Urothelium cell line (cell line): ENCODE data around the gene CEBPB.
"Not testable (repeated sequence)": the region's sequence is repeated elsewhere in the genome, so short reads cannot be mapped to it uniquely, and the experiment has no call there.

Experiments used
- DNase-seq: peaks from one replicate; pipeline ENCODE4 v3.0.0; 2011; ENCODE audit warnings: low spot score, mixed read lengths
- FAIRE-seq: peaks from 2 replicates; lab custom pipeline; 2011; peaks lifted over from hg19 to GRCh38; lab: Jason Lieb, UNC

CEBPB gene

GRCh38 chr20:50191544-50192363 lies 1.1 kb downstream of the CEBPB start:
- peak; percentile 80 for DNase-seq

GRCh38 chr20:50192364-50193198 lies 2.0 kb downstream of the CEBPB start:
- DNase-seq (peak; percentile 91), FAIRE-seq (no peak)

More at GRCh38 chr20:50191544-50192363, 1.1 kb downstream of the CEBPB start:
- no peak for FAIRE-seq

DNA sequence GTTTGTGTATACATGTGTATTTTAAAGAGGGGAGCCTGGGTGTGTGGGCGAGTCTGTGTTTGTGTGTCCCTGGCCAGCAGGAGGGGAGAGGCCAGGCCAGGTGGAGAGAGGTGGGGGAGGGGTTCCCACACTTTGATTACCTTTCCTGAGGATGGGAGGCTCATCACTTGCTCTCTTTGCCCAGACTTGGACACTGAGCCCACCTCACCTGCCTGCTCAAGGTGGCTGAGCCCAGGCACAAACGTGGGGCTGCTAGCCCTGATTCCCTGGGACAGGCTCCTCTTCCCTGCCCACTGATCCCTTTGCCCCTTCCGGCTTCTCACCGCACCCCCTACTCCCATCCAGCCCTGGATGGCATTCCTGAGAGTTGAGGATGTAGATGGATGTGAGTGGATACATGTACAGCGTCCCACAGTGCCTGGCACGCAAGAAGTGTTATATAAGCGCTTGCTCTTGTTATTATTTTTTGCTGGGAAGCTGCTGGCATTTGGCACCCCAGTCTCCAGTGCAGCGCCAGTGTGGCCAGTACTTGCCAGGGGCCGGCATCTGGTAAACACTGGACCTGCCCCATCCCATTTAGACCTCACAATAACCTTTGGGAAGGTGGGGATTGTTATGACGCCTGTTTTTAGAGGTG lies 2.7 kb downstream of the CEBPB start:
- DNase-seq (no peak), FAIRE-seq (no peak)

DNA sequence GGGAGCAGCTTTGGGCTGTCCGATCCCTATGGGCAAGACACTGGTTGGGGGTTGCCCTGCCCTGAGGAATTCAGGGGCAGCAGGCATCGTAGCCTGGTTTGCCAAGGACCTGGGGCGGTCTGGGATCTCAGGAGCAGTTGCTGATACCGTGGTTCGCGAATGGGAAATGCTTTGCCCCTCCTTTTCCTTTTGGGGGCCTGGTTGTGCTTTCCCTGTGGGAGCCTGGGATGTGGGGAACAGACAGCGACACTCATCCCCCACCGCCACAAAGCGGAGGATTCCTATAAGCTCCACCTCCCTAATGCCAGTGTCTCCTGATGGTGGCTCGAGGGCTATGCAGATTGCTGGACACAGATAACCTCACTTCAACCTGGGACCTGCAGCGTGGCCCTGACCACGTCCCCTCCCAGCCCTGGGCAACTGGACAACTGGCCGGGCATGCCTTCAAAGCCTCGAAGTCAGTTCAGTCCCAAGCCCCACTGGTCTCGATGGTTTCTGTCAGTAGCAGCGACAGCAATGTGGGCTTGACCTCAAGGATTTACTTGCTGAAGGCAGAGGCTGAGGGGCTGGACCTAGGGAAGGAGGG lies 3.3 kb downstream of the CEBPB start:
- FAIRE-seq (no peak), DNase-seq (no peak)

DNA sequence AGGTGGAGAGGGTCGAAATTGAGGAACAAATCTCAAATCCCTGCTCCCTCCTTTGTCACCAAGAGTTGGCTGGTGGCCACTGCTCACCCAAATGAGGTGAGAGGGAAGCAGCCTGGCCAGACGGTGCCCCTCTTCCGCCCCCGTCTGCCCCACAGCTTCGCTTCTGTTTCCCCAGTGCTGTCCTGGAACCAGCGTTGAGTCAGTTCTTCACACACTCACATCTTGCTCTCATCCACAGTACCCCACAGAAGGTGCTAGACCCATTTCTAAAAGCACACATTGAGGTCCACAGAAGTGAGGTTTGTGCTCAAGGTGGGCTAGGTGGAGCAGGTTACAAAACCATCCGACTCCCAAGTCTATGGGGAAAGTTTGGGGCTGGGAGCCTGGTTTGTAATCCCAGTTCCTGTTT lies 3.8 kb downstream of the CEBPB start:
- FAIRE-seq (no peak), DNase-seq (no peak)

DNA sequence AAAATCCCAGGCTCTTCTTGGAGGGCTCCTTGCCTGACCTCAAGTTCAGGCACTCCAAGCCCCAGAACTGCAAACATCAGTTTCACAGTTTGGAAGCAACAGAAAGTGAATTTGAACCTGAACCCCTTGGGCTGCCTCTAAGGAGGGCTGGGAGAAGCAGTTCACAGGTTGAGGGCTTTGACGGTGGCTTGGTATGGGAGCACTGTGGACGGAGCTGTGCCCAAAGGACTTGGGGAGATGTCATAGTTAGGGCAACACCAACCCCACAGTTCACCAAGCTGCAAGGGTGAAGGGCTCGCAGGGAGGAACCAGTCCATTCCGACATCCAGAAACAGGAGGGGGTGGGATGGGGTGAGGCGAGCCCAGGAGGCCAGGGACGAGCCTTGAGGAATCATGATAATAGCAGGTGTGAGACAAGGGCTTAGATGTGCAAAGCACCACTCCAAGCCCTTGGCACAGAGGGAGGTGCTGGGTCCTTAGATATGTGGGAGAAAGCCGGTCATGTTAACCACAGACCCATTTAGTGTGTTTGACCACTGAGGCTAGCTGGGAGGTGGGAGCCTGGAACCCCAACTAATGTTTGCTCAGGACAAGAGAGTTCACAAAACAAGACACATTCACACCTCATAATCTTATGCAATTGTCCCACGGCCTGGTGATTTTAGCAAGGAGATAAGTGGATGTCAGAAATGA lies 4.3 kb downstream of the CEBPB start:
- no peak for FAIRE-seq
- DNase-seq, result no peak

DNA sequence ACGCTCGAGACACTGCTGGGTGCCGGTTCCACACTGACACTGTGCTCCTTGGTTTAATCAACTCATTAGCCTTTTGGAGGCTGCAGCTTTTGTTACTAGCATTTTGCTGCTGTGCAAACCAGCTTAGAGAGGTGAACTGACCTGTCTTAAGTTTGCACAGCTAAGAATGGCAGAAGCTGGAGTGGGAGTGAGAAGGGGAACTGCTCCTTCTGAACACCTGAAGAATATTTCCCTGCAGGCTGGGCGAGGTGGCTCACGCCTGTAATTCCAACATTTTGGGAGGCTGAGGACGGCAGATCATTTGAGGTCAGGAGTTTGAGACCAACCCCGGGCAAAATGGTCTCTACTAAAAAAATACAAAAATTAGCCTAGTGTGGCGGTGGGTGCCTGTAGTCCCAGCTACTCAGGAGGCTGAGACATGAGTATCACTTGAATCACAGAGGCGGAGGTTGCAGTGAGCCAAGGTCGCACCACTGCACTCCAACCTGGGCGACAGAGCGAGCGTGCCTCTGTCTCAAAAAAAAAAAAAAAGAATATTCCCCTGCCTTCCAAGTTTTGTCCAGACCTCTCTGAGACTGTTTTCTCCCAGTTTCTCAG lies 5.0 kb downstream of the CEBPB start:
- FAIRE-seq, result no peak
- no peak for DNase-seq

GRCh38 chr20:50196248-50196647 lies 5.6 kb downstream of the CEBPB start:
- no peak for FAIRE-seq

DNA sequence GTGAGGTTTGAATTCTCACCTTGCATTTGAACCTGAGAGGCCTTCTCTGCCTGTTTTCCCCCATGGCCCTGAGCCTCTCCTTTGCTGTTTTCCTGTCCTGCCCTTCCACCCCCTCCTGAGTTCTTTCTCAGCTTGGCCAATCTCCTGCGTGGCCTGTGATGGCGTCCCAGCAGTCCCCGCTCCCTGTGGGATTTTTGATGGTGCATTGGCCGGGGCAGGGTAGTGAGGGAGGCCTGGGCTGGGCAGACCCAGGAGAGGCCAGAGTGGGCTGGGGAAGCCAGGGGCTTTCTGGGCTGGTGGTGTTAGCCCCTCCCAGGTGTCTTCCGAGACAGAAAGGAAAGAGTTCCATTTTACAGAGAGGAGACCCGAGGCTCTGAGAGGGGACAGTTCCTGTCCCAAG lies 6.3 kb downstream of the CEBPB start:
- DNase-seq (no peak), FAIRE-seq (no peak)

More at GRCh38 chr20:50196248-50196647, 5.6 kb downstream of the CEBPB start:
- no peak for DNase-seq

- no peak for FAIRE-seq
These were observed 7.0 kb downstream of the CEBPB start for GRCh38 chr20:50197463-50198179.

GRCh38 chr20:50198180-50198666 lies 7.6 kb downstream of the CEBPB start:
- DNase-seq (no peak), FAIRE-seq (peak; percentile 50)

More at GRCh38 chr20:50197463-50198179, 7.0 kb downstream of the CEBPB start:
- DNase-seq, result no peak

- DNase-seq (no peak), FAIRE-seq (no peak)
These were observed 8.1 kb downstream of the CEBPB start for GRCh38 chr20:50198716-50199115.

DNA sequence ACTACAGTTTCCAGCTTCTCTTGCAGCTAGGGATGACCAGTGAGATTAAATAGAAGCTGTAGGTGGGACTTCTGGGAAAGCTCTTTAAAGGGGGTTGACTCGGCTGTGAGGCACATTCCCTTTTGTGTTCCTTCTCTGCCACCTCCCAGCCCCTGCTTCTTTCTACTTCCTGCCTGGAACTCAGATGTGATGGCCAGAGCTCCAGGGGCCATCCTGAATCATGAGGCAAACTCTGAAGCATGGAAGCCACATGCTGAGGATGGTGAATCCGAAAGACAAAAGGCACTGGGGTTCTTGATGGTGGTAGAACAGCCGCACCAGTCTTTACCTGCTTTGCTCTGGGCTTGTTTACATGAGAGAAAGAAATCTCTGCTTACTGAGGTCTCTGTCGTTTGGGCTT lies 9.1 kb downstream of the CEBPB start:
- FAIRE-seq (no peak), DNase-seq (no peak)

GRCh38 chr20:50200482-50201104 lies 10.0 kb downstream of the CEBPB start:
- no peak for FAIRE-seq
- no peak for DNase-seq

DNA sequence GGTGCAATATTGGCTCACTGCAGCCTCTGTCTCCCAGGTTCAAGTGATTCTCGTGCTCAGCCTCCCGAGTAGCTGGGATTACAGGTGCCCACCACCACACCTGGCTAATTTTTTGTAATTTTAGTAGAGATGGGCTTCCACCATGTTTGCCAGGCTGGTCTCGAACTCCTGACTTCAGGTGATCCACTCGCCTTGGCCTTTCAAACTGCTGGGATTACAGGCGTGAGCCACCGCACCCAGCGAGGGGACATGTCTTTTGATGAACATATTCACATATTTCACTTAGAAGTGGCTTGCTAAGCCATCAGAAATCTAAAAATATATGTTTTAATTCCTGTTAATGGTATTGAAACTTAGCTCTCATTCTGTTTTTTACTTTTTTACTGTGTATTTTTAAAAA lies 11.1 kb downstream of the CEBPB start:
- not testable (repeated sequence) for FAIRE-seq, DNase-seq

GRCh38 chr20:50202677-50203076 lies 12.0 kb downstream of the CEBPB start:
- DNase-seq (no peak), FAIRE-seq (no peak)

DNA sequence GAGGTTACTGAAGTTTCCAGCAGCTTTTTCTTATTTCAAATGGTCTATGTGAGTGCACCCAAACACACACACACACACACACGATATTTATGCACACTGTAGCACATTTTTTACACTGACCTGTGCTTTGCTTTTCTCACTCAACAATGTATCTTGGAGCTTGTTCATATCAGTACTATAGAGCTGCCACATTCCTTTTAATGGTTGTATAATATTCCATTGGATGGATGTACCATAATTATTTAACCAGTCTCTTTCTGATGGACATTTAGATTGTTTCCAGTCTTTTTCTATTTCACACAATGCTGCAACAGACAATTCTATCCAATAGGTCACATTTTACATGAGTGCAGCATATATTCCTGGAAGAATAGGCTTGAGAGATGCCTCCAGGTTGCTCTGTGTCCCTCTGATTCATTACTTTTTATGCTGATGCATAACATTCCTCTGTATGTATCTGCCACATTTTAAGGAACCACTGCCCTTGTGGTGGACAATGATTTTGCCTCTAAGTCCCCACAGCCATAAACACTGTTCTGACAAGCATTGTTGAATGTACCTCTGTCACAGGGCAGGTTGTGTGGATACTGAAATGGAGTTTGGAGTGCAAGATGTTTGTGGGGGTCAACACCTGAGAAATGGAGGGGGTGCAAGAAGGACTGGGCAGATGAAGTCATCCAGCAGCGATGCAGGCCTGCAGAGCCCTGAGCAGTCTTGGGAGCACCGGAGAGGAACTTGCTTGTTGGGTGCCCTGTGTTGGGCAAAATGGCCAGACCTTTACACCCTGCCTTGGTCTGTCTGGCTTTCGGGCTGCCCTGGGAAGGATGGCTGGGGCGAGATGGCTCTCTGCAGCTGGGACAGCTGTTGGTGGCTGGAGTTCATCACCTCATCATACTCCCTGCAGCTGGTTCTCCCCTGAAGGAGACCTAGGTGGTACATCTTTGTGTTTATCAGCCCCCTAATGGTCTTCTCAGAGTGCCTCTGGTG lies 13.6 kb downstream of the CEBPB start:
- FAIRE-seq (no peak), DNase-seq (no peak)

DNA sequence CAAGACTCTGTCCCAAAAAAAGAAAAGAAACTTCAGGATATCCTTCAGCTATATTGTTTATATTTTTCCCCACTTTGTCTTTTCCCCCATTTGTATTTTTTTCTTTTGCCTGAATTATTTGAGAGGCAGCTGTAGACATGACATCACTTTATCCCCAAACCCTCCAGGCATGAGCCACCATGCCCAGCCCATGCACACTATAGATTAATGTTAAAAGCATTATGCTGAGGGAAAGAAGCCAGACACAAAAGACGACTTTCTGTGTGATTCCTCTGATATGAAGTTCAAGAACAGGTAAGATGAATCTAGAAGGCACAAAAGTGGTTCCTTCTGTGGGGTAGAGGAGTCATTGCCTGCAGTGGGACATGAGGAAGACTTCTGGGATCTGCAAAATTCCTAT lies 16.4 kb downstream of the CEBPB start:
- no peak for FAIRE-seq
- DNase-seq, result no peak
